GM12878 (cell line): ENCODE results near the gene DNAJC17. TPM values are rescaled to one million over a fixed set of nuclear protein-coding genes. Genes with fewer than 3 reads are reported as not detected.

Experiments used
- ATF7 ChIP-seq: fragments of 450-650 bp; IDR thresholded peaks from 2 replicates; pipeline ENCODE4 v1.6.1; 2016; ENCODE audit warnings: low read depth, mild to moderate bottlenecking
- BCLAF1 ChIP-seq: fragments of 450-650 bp; IDR thresholded peaks from 2 replicates; pipeline ENCODE4 v1.6.1; 2017; ENCODE audit warnings: antibody characterized with exemption, mild to moderate bottlenecking, moderate library complexity
- CREB1 ChIP-seq: IDR thresholded peaks from 2 replicates; pipeline ENCODE4 v1.6.1; 2012; ENCODE audit warnings: low read depth, mild to moderate bottlenecking, inconsistent platforms
- EGR1 ChIP-seq, 2 experiments: IDR thresholded peaks; 1 replicate in 1 of 2; 2 replicates in 1 of 2; pipeline ENCODE4 v1.6.1; 2011 to 2012; ENCODE audit warnings: low read depth in 2 of 2, low read length in 2 of 2, borderline replicate concordance in 1 of 2, mild to moderate bottlenecking in 1 of 2, moderate library complexity in 1 of 2
- HDAC2 ChIP-seq: fragments of 200-600 bp; sonication (generic); IDR thresholded peaks from 2 replicates; pipeline ENCODE4 v1.6.1; 2017
- IKZF1 ChIP-seq: fragments of 450-650 bp; conservative IDR thresholded peaks from 2 replicates; pipeline ENCODE4 v1.6.1; 2017; ENCODE audit warnings: antibody characterized with exemption, mild to moderate bottlenecking
- NBN ChIP-seq: fragments of 450-650 bp; IDR thresholded peaks from 2 replicates; pipeline ENCODE4 v1.6.1; 2016
- NKRF ChIP-seq: fragments of 450-650 bp; conservative IDR thresholded peaks from 2 replicates; pipeline ENCODE4 v1.6.1; 2017; ENCODE audit warnings: mild to moderate bottlenecking, moderate library complexity
- NR2C1 ChIP-seq: fragments of 450-650 bp; IDR thresholded peaks from 2 replicates; pipeline ENCODE4 v1.6.1; 2017; ENCODE audit warnings: antibody characterized with exemption, mild to moderate bottlenecking, moderate library complexity
- PAX5 ChIP-seq: IDR thresholded peaks from 2 replicates; pipeline ENCODE4 v1.6.1; 2011; ENCODE audit warnings: low read depth, low read length, borderline replicate concordance
- POLR2AphosphoS5 ChIP-seq: IDR thresholded peaks from 2 replicates; pipeline ENCODE4 v1.6.1; 2011; ENCODE audit warnings: mild to moderate bottlenecking, low read length, inconsistent platforms
- RAD21 ChIP-seq: IDR thresholded peaks from 2 replicates; pipeline ENCODE4 v1.6.1; 2011; ENCODE audit warnings: mild to moderate bottlenecking, low read depth, low read length, moderate library complexity; ENCODE audit not compliant: insufficient read depth
- RB1 ChIP-seq: fragments of 450-650 bp; formaldehyde crosslinking; IDR thresholded peaks from 2 replicates; pipeline ENCODE4 v1.6.1; 2017; ENCODE audit warnings: mild to moderate bottlenecking, borderline replicate concordance
- REST ChIP-seq: IDR thresholded peaks from 2 replicates; pipeline ENCODE4 v1.6.1; 2012; ENCODE audit warnings: mild to moderate bottlenecking, low read depth, low read length
- SRF ChIP-seq, 2 experiments: IDR thresholded peaks; 2 replicates each; pipeline ENCODE4 v1.6.1; 2011; ENCODE audit warnings: low read depth in 2 of 2, low read length in 2 of 2, mild to moderate bottlenecking in 1 of 2, moderate library complexity in 1 of 2
- SUZ12 ChIP-seq: fragments of 200-600 bp; sonication (generic); IDR thresholded peaks from one replicate; pipeline ENCODE4 v1.6.1; 2018; ENCODE audit warnings: antibody characterized with exemption, mild to moderate bottlenecking; ENCODE audit not compliant: unreplicated experiment
- TBL1XR1 ChIP-seq: IDR thresholded peaks from 2 replicates; pipeline ENCODE4 v1.6.1; 2012; ENCODE audit warnings: low read depth, low read length, improper control_type of control experiment
- ZNF24 ChIP-seq: fragments of 450-650 bp; IDR thresholded peaks from 2 replicates; pipeline ENCODE4 v1.6.1; 2017; ENCODE audit warnings: antibody characterized with exemption, mild to moderate bottlenecking
- ZNF274 ChIP-seq: IDR thresholded peaks from one replicate; pipeline ENCODE4 v1.8.0; 2011; ENCODE audit not compliant: insufficient read length, insufficient read depth
- polyA plus RNA-seq, 11 experiments: library from polyadenylated mRNA; depleted of rRNA in 4 of 11; unstranded in 6 of 11; stranded (reverse) in 5 of 11; fragments of >200 nt; fragmentation: Nextera tagmentation in 4 of 11; fragmentation: Illumina TruSeq in 1 of 11; extraction: Ambion mirVana in 4 of 11; extraction: Trizol in 1 of 11; gene quantifications; 1 replicate in 1 of 11; 2 replicates in 10 of 11; pipeline versions ENCODE4 v1.2.1 to v1.2.3, GENCODE V29; 2011 to 2016; ENCODE audit warnings: inconsistent platforms in 2 of 11, missing spikeins in 2 of 11, low read depth in 1 of 11
- total RNA-seq, 4 experiments: library from RNA; depleted of rRNA in 3 of 4; stranded (reverse); fragments of >200 nt in 3 of 4; fragmentation: Illumina TruSeq in 1 of 4; extraction: Trizol in 1 of 4; gene quantifications; 2 replicates each; pipeline versions ENCODE4 v1.2.1 to v1.2.3, GENCODE V29; 2013 to 2021

Gene DNAJC17
- total and polyA plus RNA-seq, 10 of the 15 experiments (the other 5 are each of a cell fraction or from before 2014, with no cell fraction given): 6.1 to 62.8 (median 45.4) TPM

GRCh38 chr15:40754883-40755811, 52.1 kb downstream of the DNAJC17 start, which contains the start of gene RMDN3 (continued):
- peak; percentile 98 for TF ChIP-seq RB1
- TF ChIP-seq NR2C1: peak; percentile 27; the same call in 1 of the 2 replicates
- no peak for TF ChIP-seq HDAC2
- TF ChIP-seq SRF (IDR thresholded peaks at IDR 0.05; ENCODE audit: low read depth in 2 of 2, low read length in 2 of 2): peak; percentile 22 to 92; a peak in 3 of 4 replicates
- TF ChIP-seq NKRF: peak; percentile 85
- TF ChIP-seq POLR2AphosphoS5: peak; percentile 95
- TF ChIP-seq IKZF1: peak; percentile 64
- 0 out of 2 replicates have a peak, but pooled peaks have one; percentile 5 for TF ChIP-seq REST
- no peak for TF ChIP-seq ZNF274
- TF ChIP-seq ZNF24: no peak
- no peak for TF ChIP-seq SUZ12
- TF ChIP-seq PAX5: no peak; the same call in 1 of the 2 replicates
- peak; percentile 100 for TF ChIP-seq CREB1
- peak; percentile 93 for TF ChIP-seq NBN
- TF ChIP-seq RAD21: no peak
- TF ChIP-seq ATF7: peak; percentile 49; the same call in 1 of the 2 replicates
- TF ChIP-seq EGR1 (IDR thresholded peaks at IDR 0.05; ENCODE audit: borderline replicate concordance in 1 of 2, low read depth in 2 of 2, low read length in 2 of 2): 0 out of 3 replicates have a peak, but pooled peaks of 1 of the 2 experiments have one; percentile 21
- TF ChIP-seq TBL1XR1: peak; percentile 12; the same call in 1 of the 2 replicates
- TF ChIP-seq BCLAF1: no peak
